ENCODE results near the gene SNX8.

The SNX8 gene

DNA sequence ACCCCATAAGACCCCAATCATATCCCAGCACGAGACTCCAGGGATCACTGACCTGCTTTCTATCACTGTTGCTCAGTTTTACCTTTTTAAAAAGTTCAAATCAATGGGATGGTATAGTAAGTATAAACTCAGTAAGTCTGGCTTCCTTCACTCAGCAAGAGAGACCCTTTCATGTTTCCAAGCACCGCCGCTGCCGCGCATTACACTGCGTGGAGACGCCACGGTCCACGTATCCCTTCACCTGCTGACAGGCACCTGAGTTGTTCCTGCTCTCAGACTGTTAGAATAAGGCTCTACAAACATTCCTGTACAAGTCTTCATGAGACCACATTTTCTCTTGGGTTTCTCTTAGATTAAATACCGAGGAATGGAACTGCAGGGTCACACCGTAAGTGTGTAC lies 109.8 kb downstream of the SNX8 start:
- Histone ChIP-seq H3K4me3 (replicated peaks; ENCODE audit: low read depth, low read length) (no peak overlapping the region), H3K27me3 (replicated peaks; ENCODE audit: control insufficient read depth, insufficient read depth, low read length) (no peaks in the 10 kb centered on the region), H3K36me3 (ENCODE audit: control insufficient read depth, insufficient read depth, low read length) (peaks cover 23% of the 10 kb centered on the region)
- no peak for DNase-seq (ENCODE audit: extremely low read depth, insufficient read length)
- TF ChIP-seq CTCF (IDR thresholded peaks at IDR 0.05; ENCODE audit: insufficient read depth, low read length, poor library complexity, severe bottlenecking): no peak

- Histone ChIP-seq H3K36me3 (ENCODE audit: control insufficient read depth, insufficient read depth, low read length) (peaks cover 23% of the 10 kb centered on the region), H3K27me3 (replicated peaks; ENCODE audit: control insufficient read depth, insufficient read depth, low read length) (no peaks in the 10 kb centered on the region), H3K4me3 (replicated peaks; ENCODE audit: low read depth, low read length) (no peak overlapping the region)
- no peak for DNase-seq (ENCODE audit: extremely low read depth, insufficient read length)
- TF ChIP-seq CTCF (IDR thresholded peaks at IDR 0.05; ENCODE audit: insufficient read depth, low read length, poor library complexity, severe bottlenecking): no peak
Observed at GRCh38 chr7:2203766-2204300, 110.4 kb downstream of the SNX8 start.

DNA sequence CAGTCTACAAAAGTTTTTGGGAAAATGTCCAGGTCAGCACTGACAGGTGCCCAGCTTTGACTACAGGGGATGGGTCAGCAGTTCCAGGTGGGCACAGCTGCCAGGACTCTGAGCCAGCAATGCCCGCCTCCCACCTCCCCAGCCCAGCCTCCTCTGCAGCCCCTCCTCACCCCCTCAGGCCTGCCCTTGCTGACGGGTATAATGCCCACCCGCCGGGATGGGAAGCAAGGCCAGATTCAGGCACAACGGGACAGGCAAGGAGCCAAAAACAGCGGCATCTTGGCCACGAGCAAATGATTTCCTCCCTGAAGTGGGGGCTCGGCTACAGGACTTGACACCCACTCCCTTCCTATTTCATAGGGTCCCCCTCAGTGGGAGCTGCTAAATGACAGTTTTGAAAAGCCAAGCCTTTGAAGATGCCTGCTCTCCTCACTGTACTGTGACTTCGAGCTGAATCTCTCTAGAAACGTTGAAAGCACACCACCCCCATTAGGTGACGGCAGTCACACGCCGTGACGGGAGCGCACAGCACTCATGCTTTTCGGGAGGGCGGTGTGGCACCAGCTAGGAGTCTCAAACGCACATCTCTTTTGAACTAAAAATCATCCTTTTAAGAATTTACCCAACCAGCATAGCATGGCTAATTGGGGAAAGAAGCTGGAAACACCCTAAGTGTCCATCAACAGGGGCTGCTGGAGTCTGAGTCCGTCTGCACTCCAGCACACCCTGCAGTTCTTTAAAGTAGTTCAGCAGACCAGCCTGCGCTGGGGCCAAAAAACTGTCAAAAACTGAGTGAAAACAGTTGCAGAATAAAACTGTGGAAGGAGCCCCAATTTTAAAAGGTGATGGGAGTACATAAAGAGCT lies 111.1 kb downstream of the SNX8 start:
- no peaks in the 10 kb centered on the region for H3K27me3 ChIP-seq (replicated peaks; ENCODE audit: control insufficient read depth, insufficient read depth, low read length)
- H3K36me3 ChIP-seq (ENCODE audit: control insufficient read depth, insufficient read depth, low read length): peaks cover 23% of the 10 kb centered on the region
- H3K4me3 ChIP-seq (replicated peaks; ENCODE audit: low read depth, low read length): no peak overlapping the region
- DNase-seq (ENCODE audit: extremely low read depth, insufficient read length): no peak
- no peak for TF ChIP-seq CTCF (IDR thresholded peaks at IDR 0.05; ENCODE audit: insufficient read depth, low read length, poor library complexity, severe bottlenecking)

DNA sequence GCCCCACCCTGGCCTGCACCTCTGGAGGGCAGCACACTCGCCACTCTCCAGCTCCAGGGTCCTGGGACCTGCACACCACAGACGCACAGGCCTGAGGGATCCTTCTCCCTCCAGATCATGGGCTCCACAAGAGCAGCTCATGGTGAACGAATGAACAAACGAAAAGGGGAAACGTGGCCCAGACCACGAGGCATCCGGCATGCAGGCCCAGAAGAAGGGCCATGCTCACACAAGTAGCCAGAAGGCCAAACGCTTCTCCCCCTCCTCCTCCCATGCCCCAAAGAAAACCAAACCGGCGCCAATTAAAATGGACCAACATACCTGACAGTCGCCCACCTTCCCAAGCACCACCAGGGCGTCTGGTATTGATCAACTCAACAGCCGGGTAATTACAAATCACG lies 111.9 kb downstream of the SNX8 start:
- peaks cover 23% of the 10 kb centered on the region for H3K36me3 ChIP-seq (ENCODE audit: control insufficient read depth, insufficient read depth, low read length)
- H3K4me3 ChIP-seq (replicated peaks; ENCODE audit: low read depth, low read length): no peak overlapping the region
- TF ChIP-seq CTCF (IDR thresholded peaks at IDR 0.05; ENCODE audit: insufficient read depth, low read length, poor library complexity, severe bottlenecking): no peak
- H3K27me3 ChIP-seq (replicated peaks; ENCODE audit: control insufficient read depth, insufficient read depth, low read length): no peaks in the 10 kb centered on the region
- DNase-seq (ENCODE audit: extremely low read depth, insufficient read length): no peak

All from GM06990 (cell line).